ENCODE measurements around the gene HEATR9. TPM values are rescaled to one million over a fixed set of nuclear protein-coding genes. Genes with fewer than 3 reads are reported as not detected.

HEATR9 gene
- total RNA-seq, 1 donor from 2014 or later = not detected

DNA sequence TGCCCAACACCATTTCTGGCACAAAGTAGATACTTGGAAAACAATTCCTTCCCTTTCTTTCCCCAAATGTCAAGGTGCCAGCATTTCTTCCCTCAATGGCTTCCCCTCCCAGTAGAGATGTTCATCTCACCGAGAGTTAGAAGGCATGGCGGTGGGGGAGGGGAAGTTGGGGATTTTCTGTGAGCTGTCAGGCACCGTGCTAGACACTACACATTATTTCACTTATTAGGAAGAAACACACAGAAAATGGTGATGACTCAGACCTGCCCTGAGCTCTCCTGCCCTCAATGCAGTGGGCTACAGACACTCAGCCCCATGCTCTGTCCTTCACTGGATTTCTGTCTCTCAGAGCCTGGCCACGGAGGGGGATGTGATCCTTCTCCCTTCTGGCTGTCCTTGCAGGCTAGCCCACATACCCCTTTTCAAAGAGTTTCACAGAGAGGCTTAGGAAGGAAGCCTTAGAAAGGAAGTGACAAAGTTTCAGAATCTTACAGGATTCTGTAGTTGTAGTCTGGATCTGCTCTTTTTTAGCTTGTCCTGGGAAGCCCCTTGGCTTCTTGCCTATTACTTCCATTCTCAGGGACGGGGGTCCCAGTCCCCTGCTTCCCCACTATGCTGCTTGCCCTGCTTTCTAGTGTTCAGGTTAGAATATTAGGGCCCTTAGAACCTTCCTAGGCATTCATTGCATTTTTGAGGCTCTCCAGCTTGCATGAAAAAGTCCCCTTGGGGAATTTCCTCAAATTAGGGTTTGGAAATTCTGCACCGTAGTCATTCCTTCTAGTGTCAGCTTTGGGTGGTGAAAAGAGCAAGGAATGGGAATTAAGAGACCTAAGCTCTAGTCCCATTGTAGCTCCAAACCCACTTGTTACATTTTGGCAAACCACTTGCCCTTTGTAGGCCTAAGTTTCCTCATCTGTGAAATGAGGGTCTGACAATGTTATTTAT lies 23.7 kb upstream of the HEATR9 start:
- Mint-ChIP-seq H3K4me1 (ENCODE audit: low read depth) (peaks cover 8% of the 10 kb centered on the region), H3K36me3 (ENCODE audit: insufficient read depth) (no peaks in the 10 kb centered on the region), H3K27ac (no peak overlapping the region), H3K4me3 (ENCODE audit: low read depth) (no peak overlapping the region), H3K27me3 (no peaks in the 10 kb centered on the region), H3K9me3 (ENCODE audit: low read depth) (no peaks in the 10 kb centered on the region)
- DNase-seq (ENCODE audit: low spot score, unreplicated experiment) = no peak
- TF ChIP-seq, protein P1, sequence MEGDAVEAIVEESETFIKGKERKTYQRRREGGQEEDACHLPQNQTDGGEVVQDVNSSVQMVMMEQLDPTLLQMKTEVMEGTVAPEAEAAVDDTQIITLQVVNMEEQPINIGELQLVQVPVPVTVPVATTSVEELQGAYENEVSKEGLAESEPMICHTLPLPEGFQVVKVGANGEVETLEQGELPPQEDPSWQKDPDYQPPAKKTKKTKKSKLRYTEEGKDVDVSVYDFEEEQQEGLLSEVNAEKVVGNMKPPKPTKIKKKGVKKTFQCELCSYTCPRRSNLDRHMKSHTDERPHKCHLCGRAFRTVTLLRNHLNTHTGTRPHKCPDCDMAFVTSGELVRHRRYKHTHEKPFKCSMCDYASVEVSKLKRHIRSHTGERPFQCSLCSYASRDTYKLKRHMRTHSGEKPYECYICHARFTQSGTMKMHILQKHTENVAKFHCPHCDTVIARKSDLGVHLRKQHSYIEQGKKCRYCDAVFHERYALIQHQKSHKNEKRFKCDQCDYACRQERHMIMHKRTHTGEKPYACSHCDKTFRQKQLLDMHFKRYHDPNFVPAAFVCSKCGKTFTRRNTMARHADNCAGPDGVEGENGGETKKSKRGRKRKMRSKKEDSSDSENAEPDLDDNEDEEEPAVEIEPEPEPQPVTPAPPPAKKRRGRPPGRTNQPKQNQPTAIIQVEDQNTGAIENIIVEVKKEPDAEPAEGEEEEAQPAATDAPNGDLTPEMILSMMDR (IDR thresholded peaks at IDR 0.05; ENCODE audit: unreplicated experiment) = no peak

DNA sequence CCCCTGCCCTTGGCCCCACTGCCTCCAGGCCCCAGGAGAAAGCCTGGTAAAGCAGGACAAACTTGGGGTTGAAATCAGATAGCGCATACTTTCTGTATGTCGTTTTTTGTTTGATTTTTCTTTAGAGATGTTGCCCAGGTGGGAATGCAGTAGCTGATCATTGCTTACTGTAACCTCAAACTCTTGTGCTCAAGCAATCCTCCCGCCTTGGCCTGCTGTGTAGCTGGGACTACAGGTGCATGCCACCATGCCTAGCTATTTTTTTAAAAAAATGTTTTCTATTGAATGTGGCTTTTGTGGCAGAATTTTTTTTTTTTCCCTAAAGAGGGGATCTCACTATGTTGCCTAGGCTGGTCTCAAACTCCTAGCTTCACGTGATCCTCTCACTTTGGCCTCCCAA lies 22.6 kb upstream of the HEATR9 start:
- H3K4me3 Mint-ChIP-seq (ENCODE audit: low read depth) = no peak overlapping the region

DNA sequence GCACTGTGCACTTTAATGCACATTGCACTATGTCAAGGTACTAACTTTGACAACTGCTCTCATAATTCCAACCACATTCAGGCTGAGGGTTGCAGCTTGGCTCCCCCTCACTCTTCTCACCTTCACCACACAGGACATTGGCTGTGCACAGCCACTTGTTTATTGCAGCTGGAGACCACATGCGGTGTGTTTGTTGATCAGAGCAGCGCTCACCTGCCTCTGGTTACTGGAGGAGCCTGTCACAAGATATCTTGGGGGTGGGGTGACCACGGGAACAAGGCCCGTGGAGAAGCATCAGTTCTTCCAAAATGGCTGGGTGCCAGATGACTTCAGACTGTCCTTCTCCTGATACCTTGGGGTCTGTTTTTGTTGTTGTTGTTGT lies 22.1 kb upstream of the HEATR9 start:
- H3K27me3 Mint-ChIP-seq = no peaks in the 10 kb centered on the region
- no peak overlapping the region for H3K4me3 Mint-ChIP-seq (ENCODE audit: low read depth)
- no peak overlapping the region for H3K27ac Mint-ChIP-seq
- TF ChIP-seq, protein P1 (IDR thresholded peaks at IDR 0.05; ENCODE audit: unreplicated experiment) = no peak
- no peaks in the 10 kb centered on the region for H3K9me3 Mint-ChIP-seq (ENCODE audit: low read depth)
- DNase-seq (ENCODE audit: low spot score, unreplicated experiment) = no peak
- H3K36me3 Mint-ChIP-seq (ENCODE audit: insufficient read depth) = no peaks in the 10 kb centered on the region
- H3K4me1 Mint-ChIP-seq (ENCODE audit: low read depth) = peaks cover 8% of the 10 kb centered on the region

More for the DNA sequence above, 22.6 kb upstream of the HEATR9 start:
- DNase-seq (ENCODE audit: low spot score, unreplicated experiment) = no peak
- Mint-ChIP-seq H3K36me3 (ENCODE audit: insufficient read depth) (no peaks in the 10 kb centered on the region), H3K4me1 (ENCODE audit: low read depth) (peaks cover 8% of the 10 kb centered on the region), H3K27me3 (no peaks in the 10 kb centered on the region), H3K9me3 (ENCODE audit: low read depth) (no peaks in the 10 kb centered on the region), H3K27ac (no peak overlapping the region)
- TF ChIP-seq, protein P1 (IDR thresholded peaks at IDR 0.05; ENCODE audit: unreplicated experiment) = no peak

DNA sequence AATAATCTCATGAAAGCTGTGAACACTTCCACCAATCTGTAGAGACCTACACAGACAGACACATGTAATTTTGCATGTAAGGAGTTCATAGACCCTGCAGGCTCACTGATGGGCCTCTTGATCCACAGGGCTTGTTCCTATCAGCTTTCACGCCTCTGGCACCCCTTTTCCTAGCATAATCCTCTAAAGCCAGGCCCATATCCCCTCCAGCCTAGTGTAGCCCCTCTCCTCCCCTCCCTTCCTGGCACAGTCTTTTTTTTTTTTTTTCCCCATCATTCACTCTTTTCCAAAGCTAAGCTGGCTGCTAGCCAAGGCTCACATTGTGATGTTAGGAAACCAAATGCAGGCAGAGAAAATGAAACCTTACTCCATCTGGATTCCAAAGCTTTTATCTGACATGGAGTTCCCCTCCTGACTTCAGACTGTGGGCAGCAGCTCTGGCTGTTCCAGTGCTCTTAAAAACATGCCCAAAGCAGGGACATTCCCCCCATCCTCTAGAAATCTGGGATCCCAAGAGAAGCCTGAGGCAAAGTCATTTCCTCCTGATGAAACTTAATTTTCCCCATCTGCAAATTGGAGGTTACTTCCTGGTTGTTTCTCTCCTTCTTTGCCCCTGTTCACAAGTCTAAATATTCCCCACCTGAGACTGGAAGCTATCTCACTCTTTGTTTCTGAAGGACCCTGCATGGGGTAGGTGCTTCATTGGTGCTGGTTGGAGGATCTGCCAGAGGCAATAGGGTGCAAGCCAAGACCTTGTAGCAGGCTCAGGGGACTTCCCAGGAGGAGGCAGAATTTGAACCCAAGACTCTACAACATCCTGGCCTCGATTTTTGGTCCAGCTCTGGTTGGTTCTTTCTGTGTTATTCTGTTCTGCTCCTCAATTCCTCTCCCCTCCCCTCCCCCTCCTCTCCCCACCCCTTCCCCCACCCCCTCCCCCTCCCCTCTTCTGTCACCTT lies 21.4 kb upstream of the HEATR9 start:
- H3K27me3 Mint-ChIP-seq = no peaks in the 10 kb centered on the region
- DNase-seq (ENCODE audit: low spot score, unreplicated experiment) = no peak
- no peaks in the 10 kb centered on the region for H3K9me3 Mint-ChIP-seq (ENCODE audit: low read depth)
- no peaks in the 10 kb centered on the region for H3K36me3 Mint-ChIP-seq (ENCODE audit: insufficient read depth)
- peak overlapping the region; percentile 31 for H3K27ac Mint-ChIP-seq
- peaks cover 8% of the 10 kb centered on the region for H3K4me1 Mint-ChIP-seq (ENCODE audit: low read depth)
- H3K4me3 Mint-ChIP-seq (ENCODE audit: low read depth) = no peak overlapping the region
- TF ChIP-seq, protein P1 (IDR thresholded peaks at IDR 0.05; ENCODE audit: unreplicated experiment) = no peak

DNA sequence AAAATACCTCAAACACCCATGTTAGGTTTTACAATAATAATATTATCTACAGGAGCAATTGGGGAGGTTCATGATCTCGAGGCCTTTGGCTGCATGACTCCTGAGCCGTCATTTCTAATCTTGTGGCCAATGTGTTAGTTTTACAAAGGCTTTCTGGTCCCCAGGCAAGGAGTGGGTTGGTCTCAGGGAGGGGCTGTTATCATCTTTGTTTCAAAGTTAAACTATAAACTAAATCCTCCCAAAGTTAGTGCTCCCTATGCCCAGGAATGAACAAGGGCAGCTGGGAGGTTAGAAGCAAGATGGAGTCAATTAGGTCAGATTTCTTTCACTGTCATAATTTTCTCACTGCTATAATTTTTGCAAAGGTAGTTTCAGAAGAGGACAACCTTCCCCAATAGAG lies 20.6 kb upstream of the HEATR9 start:
- Mint-ChIP-seq H3K27ac (no peak overlapping the region), H3K27me3 (no peaks in the 10 kb centered on the region)

More for the DNA sequence above, 20.6 kb upstream of the HEATR9 start:
- no peak for DNase-seq (ENCODE audit: low spot score, unreplicated experiment)
- Mint-ChIP-seq H3K9me3 (ENCODE audit: low read depth) (no peaks in the 10 kb centered on the region), H3K4me1 (ENCODE audit: low read depth) (peaks cover 8% of the 10 kb centered on the region), H3K36me3 (ENCODE audit: insufficient read depth) (no peaks in the 10 kb centered on the region), H3K4me3 (ENCODE audit: low read depth) (no peak overlapping the region)
- TF ChIP-seq, protein P1 (IDR thresholded peaks at IDR 0.05; ENCODE audit: unreplicated experiment) = no peak
